ENCODE measurements around the gene CLEC4G.
A peak's percentile ranks its signal among the peaks of the same experiment; 100 is the strongest.

The CLEC4G gene

GRCh38 chr19:7680606-7681339 is 51.1 kb downstream of the CLEC4G start, which contains the start of gene TRAPPC5:
Gene TRAPPC5, plus strand, starts transcription at chr19:7680833. Its CDS starts 1,421 bp downstream, at chr19:7682254.
- intact Hi-C loops (cut with DNase I; ENCODE audit: low total_unique reads) = loop anchor here (5.0 to 10.0 kb wide), 2 partner anchors 116 to 583 kb away; no protein-coding TSS in a partner anchor
- H3K27ac ChIP-seq = peak within 1 kb of the TSS; percentile 77 to 88
- peak; percentile 77 to 89 for DNase-seq
- peaks cover 0 to 41% of the 10 kb centered on the region in 2 donors for H3K27me3 ChIP-seq
- no peaks in the 10 kb centered on the region for H3K9me3 ChIP-seq
- peak; percentile 96 to 97 for TF ChIP-seq CTCF (IDR thresholded peaks at IDR 0.05)
- peak within 1 kb of the TSS; percentile 79 to 100 for H3K4me3 ChIP-seq
- peaks cover 20 to 29% (median 24%) of the 10 kb centered on the region in 3 donors for H3K36me3 ChIP-seq
- H3K4me1 ChIP-seq = peaks cover 0 to 20% (median 11%) of the 10 kb centered on the region in 4 donors

GRCh38 chr19:7679771-7680605 is 51.9 kb downstream of the CLEC4G start:
- H3K9me3 ChIP-seq = no peaks in the 10 kb centered on the region
- intact Hi-C loops (cut with DNase I; ENCODE audit: low total_unique reads) = loop anchor here (5.0 to 10.0 kb wide), 3 partner anchors 115 to 583 kb away; no protein-coding TSS in a partner anchor
- H3K27me3 ChIP-seq = peaks cover 0 to 41% of the 10 kb centered on the region in 2 donors
- peak overlapping the region in 1 of 2 donors; percentile 88 for H3K27ac ChIP-seq
- peaks cover 16 to 26% (median 24%) of the 10 kb centered on the region in 3 donors for H3K36me3 ChIP-seq
- no peak for DNase-seq
- TF ChIP-seq CTCF (IDR thresholded peaks at IDR 0.05) = no peak
- H3K4me3 ChIP-seq = peak overlapping the region; percentile 79 to 100
- peaks cover 0 to 20% (median 11%) of the 10 kb centered on the region in 4 donors for H3K4me1 ChIP-seq

GRCh38 chr19:7678971-7679751 is 52.7 kb downstream of the CLEC4G start:
- TF ChIP-seq CTCF (IDR thresholded peaks at IDR 0.05) = no peak
- no peak overlapping the region for H3K27ac ChIP-seq
- DNase-seq = no peak
- peaks cover 0 to 41% of the 10 kb centered on the region in 2 donors for H3K27me3 ChIP-seq
- peaks cover 0 to 20% (median 11%) of the 10 kb centered on the region in 4 donors for H3K4me1 ChIP-seq
- no peaks in the 10 kb centered on the region for H3K9me3 ChIP-seq
- H3K36me3 ChIP-seq = peaks cover 8 to 21% (median 21%) of the 10 kb centered on the region in 3 donors
- intact Hi-C loops (cut with DNase I; ENCODE audit: low total_unique reads) = loop anchor here (10.0 kb wide), 1 partner anchor 324 kb away; no protein-coding TSS in a partner anchor
- no peak overlapping the region for H3K4me3 ChIP-seq
